ENCODE results near the gene HMGN2. TPM values are rescaled to one million over a fixed set of nuclear protein-coding genes. Genes with fewer than 3 reads are reported as not detected.

Gene HMGN2
- total RNA-seq, 1 donor from 2014 or later, result 964 TPM

GRCh38 chr1:26521669-26522030 lies 49.4 kb downstream of the HMGN2 start:
- H3K9me3 Mint-ChIP-seq, result no peaks in the 10 kb centered on the region
- no peaks in the 10 kb centered on the region for H3K36me3 ChIP-seq

GRCh38 chr1:26522073-26522472 lies 49.8 kb downstream of the HMGN2 start:
- Histone ChIP-seq H3K9ac (no peak overlapping the region), H3K4me1 (no peaks in the 10 kb centered on the region), H3K27ac (no peak overlapping the region), H3K9me3 (ENCODE audit: low read depth) (no peaks in the 10 kb centered on the region), H3K36me3 (no peaks in the 10 kb centered on the region), H3K4me2 (no peak overlapping the region), H4K20me1 (ENCODE audit: low read depth) (no peaks in the 10 kb centered on the region), H3K79me2 (ENCODE audit: low read depth) (no peaks in the 10 kb centered on the region), H3K27me3 (peaks cover 3% of the 10 kb centered on the region), H2AFZ (replicated peaks) (no peak overlapping the region), H3K4me3 (no peak overlapping the region), H3F3A (ENCODE audit: low read depth) (peaks cover 2% of the 10 kb centered on the region)
- no peak overlapping the region for H3K4me3 Mint-ChIP-seq
- H3K4me1 Mint-ChIP-seq, result peaks cover 3% of the 10 kb centered on the region
- H3K27ac Mint-ChIP-seq, result no peak overlapping the region
- DNase-seq (ENCODE audit: low spot score), result no peak
- H3K36me3 Mint-ChIP-seq, result no peaks in the 10 kb centered on the region
- H3K27me3 Mint-ChIP-seq (ENCODE audit: insufficient read depth, low read depth), result peaks cover 9% of the 10 kb centered on the region
- TF ChIP-seq EZH2 (IDR thresholded peaks at IDR 0.05) (no peak), EZH2phosphoT487 (IDR thresholded peaks at IDR 0.05) (no peak), CTCF (IDR thresholded peaks at IDR 0.05) (no peak)
- H3K9me3 Mint-ChIP-seq, result no peaks in the 10 kb centered on the region

More at GRCh38 chr1:26521669-26522030, 49.4 kb downstream of the HMGN2 start:
- no peak for DNase-seq (ENCODE audit: low spot score)
- Mint-ChIP-seq H3K27ac (peak overlapping the region; percentile 28), H3K36me3 (no peaks in the 10 kb centered on the region), H3K4me1 (peaks cover 3% of the 10 kb centered on the region), H3K4me3 (peak overlapping the region; percentile 2), H3K27me3 (ENCODE audit: insufficient read depth, low read depth) (peaks cover 11% of the 10 kb centered on the region)
- Histone ChIP-seq H3K27ac (no peak overlapping the region), H3K79me2 (ENCODE audit: low read depth) (no peaks in the 10 kb centered on the region), H3K9ac (no peak overlapping the region), H4K20me1 (ENCODE audit: low read depth) (no peaks in the 10 kb centered on the region), H3K4me1 (no peaks in the 10 kb centered on the region), H3K27me3 (peaks cover 3% of the 10 kb centered on the region), H3K4me3 (no peak overlapping the region), H3K9me3 (ENCODE audit: low read depth) (no peaks in the 10 kb centered on the region), H3F3A (ENCODE audit: low read depth) (peaks cover 2% of the 10 kb centered on the region), H3K4me2 (no peak overlapping the region), H2AFZ (replicated peaks) (no peak overlapping the region)
- TF ChIP-seq EZH2 (IDR thresholded peaks at IDR 0.05), result no peak
- no peak for TF ChIP-seq EZH2phosphoT487 (IDR thresholded peaks at IDR 0.05)
- no peak for TF ChIP-seq CTCF (IDR thresholded peaks at IDR 0.05)

- no peak overlapping the region for H3K4me2 ChIP-seq
- H3F3A ChIP-seq (ENCODE audit: low read depth), result peaks cover 12% of the 10 kb centered on the region
- TF ChIP-seq EZH2phosphoT487 (IDR thresholded peaks at IDR 0.05) (no peak), EZH2 (IDR thresholded peaks at IDR 0.05) (no peak), CTCF (IDR thresholded peaks at IDR 0.05) (no peak)
- no peaks in the 10 kb centered on the region for H3K36me3 Mint-ChIP-seq
- no peak overlapping the region for H3K4me3 Mint-ChIP-seq
- H4K20me1 ChIP-seq (ENCODE audit: low read depth), result no peaks in the 10 kb centered on the region
- H3K27ac Mint-ChIP-seq, result peak overlapping the region; percentile 48
- no peaks in the 10 kb centered on the region for H3K9me3 Mint-ChIP-seq
- H3K27ac ChIP-seq, result no peak overlapping the region
- H3K79me2 ChIP-seq (ENCODE audit: low read depth), result no peaks in the 10 kb centered on the region
- H3K4me3 ChIP-seq, result no peak overlapping the region
- no peak for DNase-seq (ENCODE audit: low spot score)
- H3K36me3 ChIP-seq, result no peaks in the 10 kb centered on the region
- H3K9ac ChIP-seq, result no peak overlapping the region
- H3K27me3 Mint-ChIP-seq (ENCODE audit: insufficient read depth, low read depth), result peaks cover 11% of the 10 kb centered on the region
- H3K27me3 ChIP-seq, result peaks cover 3% of the 10 kb centered on the region
- no peaks in the 10 kb centered on the region for H3K9me3 ChIP-seq (ENCODE audit: low read depth)
- H3K4me1 Mint-ChIP-seq, result peaks cover 4% of the 10 kb centered on the region
- no peak overlapping the region for H2AFZ ChIP-seq (replicated peaks)
- H3K4me1 ChIP-seq, result peaks cover 2% of the 10 kb centered on the region
These were observed 51.9 kb downstream of the HMGN2 start for GRCh38 chr1:26524181-26524580.

Other genes with a start within 250 kb of the HMGN2 start
- gene CEP85, start 238.2 kb upstream of the HMGN2 start, total RNA-seq (ENCODE audit: low replicate concordance), result 41.4 and 54.1 TPM in 2 replicates
- gene SH3BGRL3, start 192.4 kb upstream of the HMGN2 start, total RNA-seq (ENCODE audit: low replicate concordance), result 15.6 and 41.9 TPM in 2 replicates
- 5.9 and 10.2 TPM in 2 replicates for gene UBXN11, start 165.8 kb upstream of the HMGN2 start, total RNA-seq (ENCODE audit: low replicate concordance)
- gene CD52, start 154.5 kb upstream of the HMGN2 start, total RNA-seq (ENCODE audit: low replicate concordance), result 2.5 and 7.3 TPM in 2 replicates
- gene CRYBG2, start 118.3 kb upstream of the HMGN2 start, total RNA-seq (ENCODE audit: low replicate concordance), result 3.0 and 6.5 TPM in 2 replicates
- gene ZNF683, start 99.7 kb upstream of the HMGN2 start, total RNA-seq (ENCODE audit: low replicate concordance), result not detected in 2 replicates
- 1,311 and 1,384 TPM in 2 replicates for gene LIN28A, start 61.6 kb upstream of the HMGN2 start, total RNA-seq (ENCODE audit: low replicate concordance)
- 30.5 and 43.0 TPM in 2 replicates for gene DHDDS, start 40.1 kb upstream of the HMGN2 start, total RNA-seq (ENCODE audit: low replicate concordance)
- gene RPS6KA1, start 57.3 kb downstream of the HMGN2 start, total RNA-seq (ENCODE audit: low replicate concordance), result 18.7 and 43.9 TPM in 2 replicates
- 43.1 and 70.6 TPM in 2 replicates for gene ARID1A, start 223.6 kb downstream of the HMGN2 start, total RNA-seq (ENCODE audit: low replicate concordance)

All from neural progenitor cell (in vitro differentiated cells).